NCI-H524 (cell line): ENCODE data around the gene TTC17.

Source experiments
- DNase-seq, 2 experiments: peaks; one replicate each; lab custom pipeline; 2025; lab: John Stamatoyannopoulos, UW

Gene TTC17

DNA sequence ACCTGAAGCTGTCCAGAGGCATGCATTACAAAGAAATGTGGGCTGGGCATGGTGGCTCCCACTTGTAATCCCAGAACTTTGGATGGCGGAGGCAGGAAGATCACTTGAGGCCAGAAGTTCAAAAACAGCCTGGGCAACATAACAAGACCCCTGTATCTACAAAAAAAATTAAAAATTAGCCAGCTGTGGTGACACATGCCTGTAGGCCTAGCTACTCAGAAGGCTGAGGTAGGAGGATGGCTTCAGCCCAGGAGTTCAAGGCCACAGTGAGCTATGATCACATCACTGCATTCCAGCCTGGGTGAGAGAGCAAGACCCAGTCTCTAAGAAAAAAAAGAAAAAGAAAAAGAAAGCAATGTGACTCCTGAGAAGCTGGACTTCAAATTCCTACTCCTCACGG is 183.3 kb downstream of the TTC17 start:
- DNase-seq, result no peak

DNA sequence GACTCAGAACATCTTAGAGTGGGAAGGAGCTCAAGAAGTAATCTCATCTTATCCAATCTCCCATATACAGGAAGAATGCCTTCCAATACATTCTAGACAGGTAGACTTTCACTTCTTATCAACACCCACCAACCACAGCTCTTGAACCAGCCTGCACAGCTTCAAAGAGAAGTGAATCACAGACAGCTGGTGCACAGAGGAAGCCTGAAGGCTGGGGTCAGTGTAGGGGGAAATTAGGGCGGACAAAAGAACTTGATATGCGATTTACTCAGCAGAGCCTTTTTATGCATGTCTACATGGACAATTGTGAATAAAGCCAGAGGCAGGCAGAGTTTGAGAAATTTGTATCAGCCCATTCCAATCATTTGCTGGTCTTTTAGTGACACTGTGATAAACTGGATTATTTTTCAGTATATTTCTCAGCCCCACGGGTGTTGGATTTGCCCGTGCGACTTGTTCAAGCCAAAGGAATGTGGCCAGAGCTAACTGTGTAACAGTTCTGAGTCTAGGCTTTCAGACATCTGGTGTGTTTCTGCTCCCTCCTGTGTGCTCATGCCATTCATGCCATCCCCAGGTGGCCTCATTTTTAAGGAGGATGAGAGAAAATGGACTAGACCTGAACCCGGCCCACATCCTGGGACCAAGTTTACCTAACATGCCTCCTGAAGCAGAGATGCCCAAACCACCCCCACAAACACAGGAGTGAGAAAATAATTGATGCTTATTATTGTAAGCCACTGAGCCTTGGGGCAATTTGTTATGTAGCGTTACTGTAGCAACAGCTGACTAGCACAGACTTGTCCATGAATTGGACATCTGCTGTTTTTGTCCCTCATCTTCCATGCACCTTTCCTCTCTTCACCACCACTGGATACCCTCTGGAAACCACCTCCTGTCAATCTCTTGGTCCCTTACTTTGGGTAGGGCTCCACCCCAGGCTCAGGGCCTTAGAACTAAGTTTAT is 184.3 kb downstream of the TTC17 start:
- no peak for DNase-seq
